Heart right ventricle (tissue), 16 donors: Measurements from ENCODE around the gene WWTR1. TPM values are rescaled to one million over a fixed set of nuclear protein-coding genes. Genes with fewer than 3 reads are reported as not detected.

ENCODE experiments used
- ATAC-seq, 8 donors: fragments of 200-7000 bp; cut with Tn5 transposase; one replicate each; pipeline ENCODE4 v1.9.1; 2020; ENCODE audit warnings: mild to moderate bottlenecking in 8 of 8, moderate library complexity in 8 of 8, moderate number of reproducible peaks in 1 of 8
- DNase-seq, 2 donors: peaks; one replicate each; pipeline ENCODE4 v3.0.0-alpha.2; 2020
- H3K27ac ChIP-seq, 10 donors: fragments of 200-600 bp; sonication (generic) in 2 of 10; one replicate each; pipeline versions ENCODE4 v1.5.0 to v1.8.0; 2020 to 2022; ENCODE audit warnings: mild to moderate bottlenecking in 3 of 10
- H3K27me3 ChIP-seq, 7 donors: fragments of 200-600 bp; one replicate each; pipeline ENCODE4 v1.8.0; 2021 to 2022; ENCODE audit warnings: mild to moderate bottlenecking in 2 of 7
- H3K36me3 ChIP-seq, 9 donors: fragments of 200-600 bp; sonication (generic) in 1 of 9; one replicate each; pipeline versions ENCODE4 v1.5.0 to v1.8.0; 2020 to 2022; ENCODE audit warnings: mild to moderate bottlenecking in 2 of 9
- H3K4me1 ChIP-seq, 9 donors: fragments of 200-600 bp; sonication (generic) in 1 of 9; one replicate each; pipeline versions ENCODE4 v1.5.0 to v1.8.0; 2020 to 2022; ENCODE audit warnings: mild to moderate bottlenecking in 4 of 9
- H3K4me3 ChIP-seq, 10 donors: fragments of 200-600 bp; sonication (generic) in 2 of 10; one replicate each; pipeline versions ENCODE4 v1.5.0 to v1.8.0; 2020 to 2022; ENCODE audit warnings: mild to moderate bottlenecking in 7 of 10, moderate library complexity in 2 of 10
- H3K9me3 ChIP-seq, 11 donors: fragments of 200-600 bp in 10 of 11; sonication (generic) in 2 of 11; one replicate each; pipeline versions ENCODE4 v1.5.0 to v1.8.0; 2013 to 2022; ENCODE audit warnings: mild to moderate bottlenecking in 2 of 11, control low read depth in 1 of 11, moderate library complexity in 1 of 11
- CTCF ChIP-seq, 9 donors: fragments of 200-600 bp; sonication (generic) in 2 of 9; IDR thresholded peaks; one replicate each; pipeline versions ENCODE4 v1.5.0 to v1.8.0; 2021 to 2022; ENCODE audit warnings: antibody characterized with exemption in 9 of 9, mild to moderate bottlenecking in 5 of 9, moderate library complexity in 1 of 9
- WGBS, 2 donors: extraction: QIAGEN DNeasy Blood & Tissue Kit; methylation state at CpG; one replicate each; pipeline ENCODE4 v1.1.7; 2013; ENCODE audit warnings: inconsistent platforms in 1 of 2; 5-methylcytosine and 5-hydroxymethylcytosine counted together
- intact Hi-C, 10 donors: fragments of 100-400 bp; cut with DNase I; formaldehyde crosslinking; loops; one replicate each; pipeline versions ENCODE4 v1.11.1 to v1.14.2; 2022
- polyA plus RNA-seq, 2 donors: library from polyadenylated mRNA; stranded (reverse); fragments of 200-250 nt; gene quantifications; one replicate each; pipeline ENCODE4 v1.2.3, GENCODE V29; 2013
- total RNA-seq, 10 donors: library from RNA; stranded (reverse); fragmentation: NEBNext Ultra II Directional in 3 of 10; extraction: Animal tissue kit (Norgen Biotek cat#: 25700) in 3 of 10; gene quantifications; one replicate each; pipeline versions ENCODE4 v1.2.1 to v1.2.4, GENCODE V29; 2021 to 2023
- donor health status: Arrhythmogenic right ventricular cardiomyopathy.
- donor health status: ischemic (EF 13 %, LVEDD 7.1; RV severe dilation, severe dysfunction).
- donor health status: healthy with polysubstance abuse.
- donor health status: DM: no; HTN: yes; CAD: no.
- donor health status: DM: no; HTN: no; CAD: no.
- donor health status: ischemic (EF 25% LVEDD 6.9; RV normal size, moderate dysfunction).
- donor health status: ischemic (EF 25% LVEDD 5.7; RV mildly dilated, moderate dysfunction).
- donor health status: healthy.
- donor health status: DM: yes; HTN: yes; CAD: no.
- donor health status: Ischemic cardiomyopathy.
- donor health status: ischemic (EF 35%, LVEDD 5.7; RV mildly dilated, moderate dysfunction).
- donor health status: nonischemic (EF 11% LVEDD 7.7; RV severe dilation, severe dysfunction).
- donor health status: DM: yes; HTN: yes; CAD: no.
- donor health status: PGD.
- donor health status: ischemic (EF 29% LVEDD 5.4; RV normal size, mild dysfunction).
- donor health status: nonischemic (EF 23%, LVEDD 6.1; RV moderate dilation, normal function).

The WWTR1 gene
- total and polyA plus RNA-seq, 12 donors, result 19.5 to 78.6 (median 40.3) TPM

GRCh38 chr3:149579161-149579560 lies 78.7 kb downstream of the WWTR1 start:
- WGBS, 2 donors, result 85 to 88% methylated on average over 1 of the region's 1 CpG
- DNase-seq (no peak), ATAC-seq (no peak)
- Histone ChIP-seq H3K9me3 (no peaks in the 10 kb centered on the region), H3K4me3 (no peak overlapping the region), H3K27ac (peak overlapping the region in 5 of 10 donors; percentile 10 to 93 (median 17)), H3K36me3 (no peaks in the 10 kb centered on the region), H3K27me3 (peaks cover 0 to 3% (median 0%) of the 10 kb centered on the region in 7 donors), H3K4me1 (peaks cover 15 to 100% (median 85%) of the 10 kb centered on the region in 9 donors)
- intact Hi-C loops, result loop anchor here in 7 of 10 donors (5.0 to 10.0 kb wide), 2 partner anchors 76 to 78 kb away; partner anchors contain the start of gene WWTR1 (in 7 of the 7)
- TF ChIP-seq CTCF (IDR thresholded peaks at IDR 0.05), result no peak

GRCh38 chr3:149577801-149578200 lies 80.0 kb downstream of the WWTR1 start:
- ATAC-seq (no peak), DNase-seq (no peak)
- WGBS, 2 donors, result 97 to 98% methylated on average over 2 of the region's 2 CpGs
- Histone ChIP-seq H3K4me3 (no peak overlapping the region), H3K36me3 (peaks cover 0 to 3% (median 0%) of the 10 kb centered on the region in 9 donors), H3K27me3 (peaks cover 0 to 3% (median 0%) of the 10 kb centered on the region in 7 donors), H3K27ac (peak overlapping the region in 7 of 10 donors; percentile 12 to 93 (median 85)), H3K4me1 (peaks cover 12 to 100% (median 87%) of the 10 kb centered on the region in 9 donors), H3K9me3 (no peaks in the 10 kb centered on the region)
- intact Hi-C loops, result loop anchor here in 7 of 10 donors (5.0 to 10.0 kb wide), 2 partner anchors 77 to 80 kb away; partner anchors contain the start of gene WWTR1 (in 7 of the 7)
- TF ChIP-seq CTCF (IDR thresholded peaks at IDR 0.05), result no peak

GRCh38 chr3:149575961-149576564 lies 81.8 kb downstream of the WWTR1 start:
- Histone ChIP-seq H3K4me3 (peak overlapping the region in 6 of 10 donors; percentile 2 to 22 (median 8)), H3K4me1 (peaks cover 6 to 100% (median 92%) of the 10 kb centered on the region in 9 donors), H3K36me3 (peaks cover 0 to 20% (median 0%) of the 10 kb centered on the region in 9 donors), H3K27ac (peak overlapping the region; percentile 68 to 93 (median 82)), H3K9me3 (no peaks in the 10 kb centered on the region), H3K27me3 (peaks cover 0 to 3% (median 0%) of the 10 kb centered on the region in 7 donors)
- TF ChIP-seq CTCF (IDR thresholded peaks at IDR 0.05), result peak in 1 of 9 donors; percentile 11
- 33 to 38% methylated on average over 5 of the region's 5 CpGs for WGBS, 2 donors
- peak in 1 of 2 donors; percentile 68 for DNase-seq
- ATAC-seq, result peak; percentile 71 to 89 (median 80)
- intact Hi-C loops, result loop anchor here in 7 of 10 donors (5.0 to 10.0 kb wide), 2 partner anchors 79 to 81 kb away; partner anchors contain the start of gene WWTR1 (in 7 of the 7)

GRCh38 chr3:149575213-149575960 lies 82.4 kb downstream of the WWTR1 start:
- ATAC-seq, result peak; percentile 17 to 80 (median 58)
- peak in 1 of 2 donors; percentile 45 for DNase-seq
- TF ChIP-seq CTCF (IDR thresholded peaks at IDR 0.05), result no peak
- Histone ChIP-seq H3K9me3 (no peaks in the 10 kb centered on the region), H3K27me3 (peaks cover 0 to 1% (median 0%) of the 10 kb centered on the region in 7 donors), H3K4me3 (peak overlapping the region in 6 of 10 donors; percentile 2 to 22 (median 8)), H3K36me3 (peaks cover 0 to 26% (median 0%) of the 10 kb centered on the region in 9 donors), H3K27ac (peak overlapping the region; percentile 68 to 93 (median 82)), H3K4me1 (peaks cover 6 to 100% (median 90%) of the 10 kb centered on the region in 9 donors)
- whole genome bisulfite sequencing, 2 donors, result 18 to 20% methylated on average over 7 of the region's 7 CpGs
- intact Hi-C loops, result loop anchor here in 7 of 10 donors (5.0 to 10.0 kb wide), 2 partner anchors 79 to 82 kb away; partner anchors contain the start of gene WWTR1 (in 7 of the 7)
